H9 (cell line): Measurements from ENCODE around the gene MECP2. TPM values are rescaled to one million over a fixed set of nuclear protein-coding genes. Genes with fewer than 3 reads are reported as not detected.

Experiments
- DNase-seq: peaks from one replicate; pipeline ENCODE4 v3.0.0-alpha.2; 2017
- H2AFZ ChIP-seq: one replicate; pipeline ENCODE4 v1.6.1; 2013; ENCODE audit warnings: mild to moderate bottlenecking, low read length, control low read depth, moderate library complexity
- H2AK5ac ChIP-seq: 2 replicates; pipeline ENCODE4 v1.6.1; 2013; ENCODE audit warnings: low read length, control low read depth, mixed read lengths; ENCODE audit not compliant: insufficient read length
- H2BK120ac ChIP-seq: one replicate; pipeline ENCODE4 v1.6.1; 2013; ENCODE audit warnings: low read depth, mild to moderate bottlenecking, low read length, control low read depth, inconsistent platforms; ENCODE audit not compliant: poor library complexity, severe bottlenecking
- H2BK12ac ChIP-seq: 2 replicates; pipeline ENCODE4 v1.6.1; 2013; ENCODE audit warnings: low read length, control low read depth, mixed read lengths, low read depth; ENCODE audit not compliant: insufficient read length
- H2BK15ac ChIP-seq: 2 replicates; pipeline ENCODE4 v1.6.1; 2013; ENCODE audit warnings: low read depth, low read length, control low read depth
- H2BK20ac ChIP-seq: one replicate; pipeline ENCODE4 v1.6.1; 2013; ENCODE audit warnings: low read depth, mild to moderate bottlenecking, low read length, control low read depth, inconsistent platforms; ENCODE audit not compliant: poor library complexity, severe bottlenecking
- H2BK5ac ChIP-seq: 2 replicates; pipeline ENCODE4 v1.6.1; 2013; ENCODE audit warnings: low read length, control low read depth, mixed read lengths; ENCODE audit not compliant: insufficient read length
- H3K14ac ChIP-seq: 2 replicates; pipeline ENCODE4 v1.6.1; 2013; ENCODE audit warnings: low read length, control low read depth; ENCODE audit not compliant: insufficient read depth
- H3K18ac ChIP-seq: 2 replicates; pipeline ENCODE4 v1.6.1; 2013; ENCODE audit warnings: low read depth, mild to moderate bottlenecking, mixed read lengths, low read length, control low read depth; ENCODE audit not compliant: insufficient read length
- H3K23ac ChIP-seq: 2 replicates; pipeline ENCODE4 v1.6.1; 2013; ENCODE audit warnings: low read length, control low read depth, mixed read lengths, low read depth; ENCODE audit not compliant: insufficient read length
- H3K23me2 ChIP-seq: 2 replicates; pipeline ENCODE4 v1.6.1; 2013; ENCODE audit warnings: low read depth, mild to moderate bottlenecking, mixed read lengths, low read length, control low read depth; ENCODE audit not compliant: insufficient read length, poor library complexity, severe bottlenecking
- H3K27ac ChIP-seq: 2 replicates; pipeline ENCODE4 v1.5.1; 2013; ENCODE audit warnings: low read length, control low read depth, mixed read lengths, low read depth; ENCODE audit not compliant: insufficient read length
- H3K27me3 ChIP-seq: 2 replicates; pipeline ENCODE4 v1.6.1; 2013; ENCODE audit warnings: low read length, control low read depth, inconsistent platforms; ENCODE audit not compliant: insufficient read depth
- H3K4ac ChIP-seq: 2 replicates; pipeline ENCODE4 v1.6.1; 2013; ENCODE audit warnings: low read depth, mild to moderate bottlenecking, control low read depth, inconsistent platforms, low read length, moderate library complexity
- H3K4me1 ChIP-seq: 2 replicates; pipeline ENCODE4 v1.6.1; 2013; ENCODE audit warnings: low read length, control low read depth, inconsistent platforms; ENCODE audit not compliant: insufficient read depth
- H3K4me2 ChIP-seq: 2 replicates; pipeline ENCODE4 v1.6.1; 2013; ENCODE audit warnings: low read length, control low read depth, mixed read lengths; ENCODE audit not compliant: insufficient read length, insufficient read depth
- H3K56ac ChIP-seq: 2 replicates; pipeline ENCODE4 v1.6.1; 2013; ENCODE audit warnings: low read depth, mild to moderate bottlenecking, mixed read lengths, low read length, control low read depth; ENCODE audit not compliant: insufficient read length
- H3K79me1 ChIP-seq: 2 replicates; pipeline ENCODE4 v1.6.1; 2013; ENCODE audit warnings: low read depth, mild to moderate bottlenecking, moderate library complexity, low read length, control low read depth, inconsistent platforms; ENCODE audit not compliant: insufficient read depth, poor library complexity, severe bottlenecking
- H3K79me2 ChIP-seq: 2 replicates; pipeline ENCODE4 v1.6.1; 2013; ENCODE audit warnings: low read length, control low read depth, inconsistent platforms; ENCODE audit not compliant: insufficient read depth
- H3K9ac ChIP-seq: 2 replicates; pipeline ENCODE4 v1.6.1; 2013; ENCODE audit warnings: low read length, control low read depth, mixed read lengths; ENCODE audit not compliant: insufficient read length; ENCODE audit errors: extremely low read depth
- H3K9me3 ChIP-seq: one replicate; pipeline ENCODE4 v1.6.1; 2013; ENCODE audit warnings: low read depth, low read length, inconsistent platforms; ENCODE audit not compliant: control insufficient read depth
- H3T11ph ChIP-seq: one replicate; pipeline ENCODE4 v1.6.1; 2013; ENCODE audit warnings: mild to moderate bottlenecking, low read length, control low read depth, inconsistent platforms
- H4K20me1 ChIP-seq: one replicate; pipeline ENCODE4 v1.6.1; 2013; ENCODE audit not compliant: control insufficient read depth, insufficient read length, insufficient read depth
- H4K5ac ChIP-seq: 2 replicates; pipeline ENCODE4 v1.6.1; 2013; ENCODE audit warnings: low read depth, mild to moderate bottlenecking, mixed read lengths, low read length, control low read depth; ENCODE audit not compliant: insufficient read length
- H4K8ac ChIP-seq: replicated peaks from 2 replicates; pipeline ENCODE4 v1.6.1; 2013; ENCODE audit warnings: low read length, control low read depth, mixed read lengths, low read depth; ENCODE audit not compliant: insufficient read length
- H4K91ac ChIP-seq: 2 replicates; pipeline ENCODE4 v1.6.1; 2013; ENCODE audit warnings: low read depth, mild to moderate bottlenecking, moderate library complexity, mixed read lengths, low read length, control low read depth; ENCODE audit not compliant: insufficient read length
- H3K27ac Mint-ChIP-seq, 3 experiments: 2 replicates in 2 of 3; 3 replicates in 1 of 3; pipeline ENCODE4 v1.8.0; 2020 to 2021; ENCODE audit warnings: mixed read lengths in 3 of 3, mild to moderate bottlenecking in 1 of 3, moderate library complexity in 1 of 3
- H3K27me3 Mint-ChIP-seq: 2 replicates; pipeline ENCODE4 v1.8.0; 2021; ENCODE audit warnings: low read depth, mild to moderate bottlenecking, moderate library complexity, mixed read lengths
- H3K36me3 Mint-ChIP-seq, 3 experiments: 2 replicates in 2 of 3; 3 replicates in 1 of 3; pipeline ENCODE4 v1.8.0; 2020 to 2021; ENCODE audit warnings: low read depth in 3 of 3, mixed read lengths in 3 of 3; ENCODE audit not compliant: insufficient read depth in 1 of 3
- H3K4me1 Mint-ChIP-seq, 2 experiments: 2 replicates each; pipeline ENCODE4 v1.8.0; 2020; ENCODE audit warnings: mixed read lengths in 2 of 2
- H3K4me3 Mint-ChIP-seq, 2 experiments: 2 replicates in 1 of 2; 3 replicates in 1 of 2; pipeline ENCODE4 v1.8.0; 2020 to 2021; ENCODE audit warnings: mild to moderate bottlenecking in 2 of 2, mixed read lengths in 2 of 2, moderate library complexity in 1 of 2
- H3K9me3 Mint-ChIP-seq, 2 experiments: 2 replicates in 1 of 2; 3 replicates in 1 of 2; pipeline ENCODE4 v1.8.0; 2020; ENCODE audit warnings: mild to moderate bottlenecking in 2 of 2, mixed read lengths in 2 of 2, moderate library complexity in 1 of 2
- WGBS: extraction: QIAGEN DNeasy Blood & Tissue Kit; methylation state at CpG from one replicate; pipeline ENCODE4 v1.1.7; 2013; ENCODE audit warnings: missing lambda C conversion rate, low lambda C conversion rate, mixed read lengths; ENCODE audit not compliant: insufficient read length; ENCODE audit errors: extremely low coverage; 5-methylcytosine and 5-hydroxymethylcytosine counted together
- total RNA-seq: library from RNA; stranded (reverse); gene quantifications from 2 replicates; pipeline ENCODE4 v1.2.1, GENCODE V29; 2021
- TF ChIP-seq, protein P1 (sequence below): fragments of 200-600 bp; sonication (generic); conservative IDR thresholded peaks from 3 replicates; pipeline ENCODE4 v1.8.0; 2021; ENCODE audit warnings: antibody characterized with exemption, mild to moderate bottlenecking

Gene MECP2
- total RNA-seq, 1 experiment from 2014 or later = 32.2 TPM

GRCh38 chrX:154014429-154015380 lies 82.8 kb downstream of the MECP2 start:
- H3K27me3 Mint-ChIP-seq = no peaks in the 10 kb centered on the region
- no peak overlapping the region for H2BK15ac ChIP-seq
- H2BK120ac ChIP-seq = no peak overlapping the region
- no peak overlapping the region for H3K23ac ChIP-seq
- no peaks in the 10 kb centered on the region for H3K79me1 ChIP-seq
- H2AFZ ChIP-seq = no peak overlapping the region
- no peaks in the 10 kb centered on the region for H3K79me2 ChIP-seq
- no peak overlapping the region for H3T11ph ChIP-seq
- no peak overlapping the region; a peak in 2 of 5 replicates for H3K4me3 Mint-ChIP-seq
- peaks cover 10 to 68% (median 24%) of the 10 kb centered on the region in 3 experiments for H3K36me3 Mint-ChIP-seq
- no peak overlapping the region for H3K4ac ChIP-seq
- no peak for DNase-seq
- H3K27ac Mint-ChIP-seq = peak overlapping the region in 2 of 3 experiments; percentile 49 to 56; a peak in 3 of 7 replicates
- no peak overlapping the region for H2BK5ac ChIP-seq
- peaks cover 6% of the 10 kb centered on the region for H3K23me2 ChIP-seq
- no peak overlapping the region for H3K18ac ChIP-seq
- H3K9me3 Mint-ChIP-seq = peaks cover 53 to 68% of the 10 kb centered on the region in 2 experiments
- no peak overlapping the region for H4K5ac ChIP-seq
- no peak overlapping the region for H3K14ac ChIP-seq
- no peak overlapping the region for H3K56ac ChIP-seq
- H4K91ac ChIP-seq = no peak overlapping the region
- no peak overlapping the region for H2AK5ac ChIP-seq
- no peak overlapping the region for H2BK20ac ChIP-seq
- H3K27me3 ChIP-seq = no peaks in the 10 kb centered on the region
- no peak overlapping the region for H4K8ac ChIP-seq
- no peaks in the 10 kb centered on the region for H3K4me1 ChIP-seq
- TF ChIP-seq, protein P1, sequence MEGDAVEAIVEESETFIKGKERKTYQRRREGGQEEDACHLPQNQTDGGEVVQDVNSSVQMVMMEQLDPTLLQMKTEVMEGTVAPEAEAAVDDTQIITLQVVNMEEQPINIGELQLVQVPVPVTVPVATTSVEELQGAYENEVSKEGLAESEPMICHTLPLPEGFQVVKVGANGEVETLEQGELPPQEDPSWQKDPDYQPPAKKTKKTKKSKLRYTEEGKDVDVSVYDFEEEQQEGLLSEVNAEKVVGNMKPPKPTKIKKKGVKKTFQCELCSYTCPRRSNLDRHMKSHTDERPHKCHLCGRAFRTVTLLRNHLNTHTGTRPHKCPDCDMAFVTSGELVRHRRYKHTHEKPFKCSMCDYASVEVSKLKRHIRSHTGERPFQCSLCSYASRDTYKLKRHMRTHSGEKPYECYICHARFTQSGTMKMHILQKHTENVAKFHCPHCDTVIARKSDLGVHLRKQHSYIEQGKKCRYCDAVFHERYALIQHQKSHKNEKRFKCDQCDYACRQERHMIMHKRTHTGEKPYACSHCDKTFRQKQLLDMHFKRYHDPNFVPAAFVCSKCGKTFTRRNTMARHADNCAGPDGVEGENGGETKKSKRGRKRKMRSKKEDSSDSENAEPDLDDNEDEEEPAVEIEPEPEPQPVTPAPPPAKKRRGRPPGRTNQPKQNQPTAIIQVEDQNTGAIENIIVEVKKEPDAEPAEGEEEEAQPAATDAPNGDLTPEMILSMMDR = no peak
- peaks cover 4 to 14% of the 10 kb centered on the region in 2 experiments; a peak in 3 of 4 replicates for H3K4me1 Mint-ChIP-seq
- H3K9me3 ChIP-seq = no peaks in the 10 kb centered on the region
- H3K9ac ChIP-seq = no peak overlapping the region
- no peak overlapping the region for H2BK12ac ChIP-seq
- H3K27ac ChIP-seq = no peak overlapping the region
- WGBS = no CpG with 5 or more reads among the region's 24 CpGs
- peaks cover 5% of the 10 kb centered on the region for H4K20me1 ChIP-seq
- no peak overlapping the region for H3K4me2 ChIP-seq
